Endothelial cell of umbilical vein (primary cell): ENCODE results near the gene ZSWIM5. TPM values are rescaled to one million over a fixed set of nuclear protein-coding genes. Genes with fewer than 3 reads are reported as not detected.

Experiments used
- BruUV-seq: library from RNA; stranded (reverse); fragments of 400-500 nt; replicated peaks from 2 replicates; lab custom pipeline; 2021; lab: Mats Ljungman, UMichigan
- CTCF ChIA-PET: fragments of 300-600, 350-600 bp; sonication (Branson Sonifier 250); formaldehyde crosslinking; loops from one replicate; lab custom pipeline; 2021; ENCODE audit warnings: antibody characterized with exemption, inconsistent platforms; lab: Charles Lee
- POLR2A ChIA-PET: fragments of 300-600, 350-600 bp; sonication (Branson Sonifier 250); formaldehyde crosslinking; loops from one replicate; lab custom pipeline; 2021; ENCODE audit warnings: antibody characterized with exemption, inconsistent platforms; lab: Charles Lee
- DNase-seq: peaks from one replicate; pipeline ENCODE4 v3.0.0-alpha.2; 2011; ENCODE audit warnings: low read depth, low spot score
- FAIRE-seq: peaks from 2 replicates; lab custom pipeline; 2011; peaks lifted over from hg19 to GRCh38; lab: Jason Lieb, UNC
- H2AFZ ChIP-seq: 2 replicates; pipeline ENCODE4 v1.6.0; 2012; ENCODE audit warnings: low read depth, low read length, control low read depth, inconsistent platforms
- H3K27ac ChIP-seq: 2 replicates; pipeline ENCODE4 v1.5.1; 2011; ENCODE audit warnings: low read depth, mild to moderate bottlenecking, control low read depth, low read length, moderate library complexity; ENCODE audit not compliant: insufficient read depth
- H3K27me3 ChIP-seq, 2 experiments: 2 replicates each; pipeline versions ENCODE4 v1.6.0 to v1.6.1; 2011; ENCODE audit warnings: low read length in 2 of 2, mixed read lengths in 1 of 2; ENCODE audit not compliant: control insufficient read depth in 2 of 2, insufficient read depth in 2 of 2
- H3K36me3 ChIP-seq, 2 experiments: 2 replicates in 1 of 2; 3 replicates in 1 of 2; pipeline ENCODE4 v1.5.1; 2011; ENCODE audit warnings: low read length in 2 of 2, mild to moderate bottlenecking in 1 of 2, moderate library complexity in 1 of 2; ENCODE audit not compliant: control insufficient read depth in 2 of 2, insufficient read depth in 2 of 2; ENCODE audit errors: extremely low read depth in 1 of 2
- H3K4me1 ChIP-seq: 3 replicates; pipeline ENCODE4 v1.5.1; 2011; ENCODE audit warnings: mild to moderate bottlenecking, low read length; ENCODE audit not compliant: control insufficient read depth, insufficient read depth; ENCODE audit errors: extremely low read depth
- H3K4me2 ChIP-seq: 2 replicates; pipeline ENCODE4 v1.6.1; 2011; ENCODE audit warnings: low read length, control low read depth, mixed read lengths; ENCODE audit not compliant: insufficient read depth
- H3K4me3 ChIP-seq, 3 experiments: fragments of 200-600 bp in 1 of 3; sonication (generic), shearing (Covaris generic) in 1 of 3; replicated peaks in 1 of 3; 2 replicates each; pipeline ENCODE4 v1.5.1; 2011 to 2016; ENCODE audit warnings: control low read depth in 3 of 3, low read length in 3 of 3, mild to moderate bottlenecking in 2 of 3, inconsistent platforms in 1 of 3, low read depth in 1 of 3, moderate library complexity in 1 of 3; ENCODE audit not compliant: insufficient read depth in 1 of 3
- H3K79me2 ChIP-seq: 2 replicates; pipeline ENCODE4 v1.6.0; 2012; ENCODE audit warnings: low read length, inconsistent platforms; ENCODE audit not compliant: control insufficient read depth, insufficient read depth
- H3K9ac ChIP-seq: replicated peaks from 2 replicates; pipeline ENCODE3; 2011; ENCODE audit warnings: low read length, control low read depth; ENCODE audit not compliant: insufficient read depth; ENCODE audit errors: extremely low read depth
- H3K9me1 ChIP-seq: replicated peaks from 3 replicates; pipeline ENCODE4 v1.6.0; 2011; ENCODE audit warnings: mild to moderate bottlenecking, low read length; ENCODE audit not compliant: control insufficient read depth, insufficient read depth; ENCODE audit errors: extremely low read depth
- H3K9me3 ChIP-seq: replicated peaks from 2 replicates; pipeline ENCODE4 v1.5.1; 2012; ENCODE audit warnings: low read length, inconsistent platforms; ENCODE audit not compliant: control insufficient read depth, insufficient read depth
- H4K20me1 ChIP-seq: replicated peaks from 2 replicates; pipeline ENCODE3; 2011; ENCODE audit warnings: mild to moderate bottlenecking, low read length; ENCODE audit not compliant: control insufficient read depth, insufficient read depth; ENCODE audit errors: extremely low read depth
- EZH2 ChIP-seq: IDR thresholded peaks from 2 replicates; pipeline ENCODE4 v1.6.1; 2012; ENCODE audit warnings: borderline replicate concordance, low read depth, mild to moderate bottlenecking, moderate library complexity, low read length, inconsistent platforms; ENCODE audit not compliant: severe bottlenecking
- FOS ChIP-seq: IDR thresholded peaks from 2 replicates; pipeline ENCODE4 v1.6.1; 2011; ENCODE audit warnings: mild to moderate bottlenecking, low read length, moderate library complexity, borderline replicate concordance; ENCODE audit not compliant: insufficient read depth
- GATA2 ChIP-seq: IDR thresholded peaks from 2 replicates; pipeline ENCODE4 v1.7.0; 2011; ENCODE audit warnings: low read depth, mild to moderate bottlenecking, moderate library complexity, mixed read lengths, low read length; ENCODE audit not compliant: insufficient read length, insufficient read depth
- JUN ChIP-seq: IDR thresholded peaks from 2 replicates; pipeline ENCODE4 v1.6.1; 2011; ENCODE audit warnings: borderline replicate concordance, low read depth; ENCODE audit not compliant: insufficient read length, insufficient read depth
- MYC ChIP-seq: IDR thresholded peaks from one replicate; pipeline ENCODE4 v1.6.1; 2011; ENCODE audit warnings: mild to moderate bottlenecking, low read depth, low read length
- POLR2A ChIP-seq: IDR thresholded peaks from 2 replicates; pipeline ENCODE4 v1.6.1; 2012; ENCODE audit warnings: low read depth, mild to moderate bottlenecking, control low read depth, low read length
- POLR2AphosphoS5 ChIP-seq: IDR thresholded peaks from 2 replicates; pipeline ENCODE4 v1.6.1; 2012; ENCODE audit warnings: low read depth, mild to moderate bottlenecking, control low read depth, low read length, moderate library complexity; ENCODE audit not compliant: insufficient read depth
- dilution Hi-C: fragments of 300-500 bp; cut with MboI; formaldehyde crosslinking; loops from one replicate; pipeline ENCODE4 v1.15.0; 2019; ENCODE audit warnings: low sequenced_read_pairs; ENCODE audit not compliant: extremely low pct_ligation_motif_present
- intact Hi-C: fragments of 100-400 bp; cut with micrococcal nuclease; formaldehyde crosslinking; loops from one replicate; pipeline ENCODE4 v1.10.0; 2022
- polyA plus RNA-seq, 4 experiments: library from polyadenylated mRNA; depleted of rRNA in 3 of 4; stranded (reverse) in 3 of 4; unstranded in 1 of 4; fragments of >200 nt; gene quantifications; 2 replicates each; pipeline versions ENCODE4 v1.2.1 to v1.2.3, GENCODE V29; 2011 to 2012; ENCODE audit warnings: missing spikeins in 1 of 4
- total RNA-seq: library from RNA; stranded (reverse); gene quantifications from 2 replicates; pipeline ENCODE4 v1.2.3, GENCODE V29; 2021
- TF ChIP-seq, protein P1 (sequence below), 2 donors: IDR thresholded peaks; 1 replicate in 1 of 2; 2 replicates in 1 of 2; pipeline ENCODE4 v1.5.1; 2011; ENCODE audit warnings: low read length in 2 of 2, mild to moderate bottlenecking in 2 of 2, moderate library complexity in 2 of 2, control low read depth in 1 of 2, inconsistent platforms in 1 of 2, low read depth in 1 of 2; ENCODE audit not compliant: insufficient read depth in 1 of 2; ENCODE audit errors: extremely low read depth in 1 of 2
- TF ChIP-seq, protein P2 (sequence below): IDR thresholded peaks from 2 replicates; pipeline ENCODE4 v1.6.1; 2011; ENCODE audit not compliant: insufficient read depth, insufficient read length

Gene ZSWIM5
- total and polyA plus RNA-seq, 2 donors (not counting 3 experiments of a cell fraction or from before 2014, with no cell fraction given), result 1.6 to 4.3 TPM

DNA sequence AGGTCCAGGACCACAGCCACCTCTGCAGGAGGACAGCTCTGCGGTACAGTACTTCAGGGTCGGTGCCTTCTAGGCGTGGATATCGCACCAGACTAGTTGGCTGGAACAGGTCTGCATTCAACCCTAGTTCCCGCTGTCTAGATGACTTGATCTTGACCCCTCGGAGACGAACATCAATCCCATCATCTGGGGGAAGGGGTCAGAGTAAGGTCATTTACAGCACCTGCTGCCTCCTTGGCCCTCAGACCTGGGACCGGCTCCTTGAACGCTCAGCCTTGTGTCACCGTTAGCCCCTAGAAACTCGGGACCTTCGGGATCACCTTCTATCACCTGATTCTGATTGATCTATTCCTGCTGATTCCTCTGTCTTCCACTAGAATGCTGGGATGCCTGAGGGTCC lies 197.9 kb downstream of the ZSWIM5 start:
- POLR2A ChIA-PET, result no interaction called here

More for the DNA sequence above, 197.9 kb downstream of the ZSWIM5 start:
- Histone ChIP-seq H3K9me1 (no peaks in the 10 kb centered on the region), H3K4me3 (no peak overlapping the region), H3K9ac (no peak overlapping the region), H3K9me3 (no peaks in the 10 kb centered on the region), H3K27ac (no peak overlapping the region), H3K79me2 (peaks cover 22% of the 10 kb centered on the region), H3K27me3 (no peaks in the 10 kb centered on the region), H2AFZ (no peak overlapping the region), H3K36me3 (peaks cover 17 to 55% of the 10 kb centered on the region in 2 experiments), H3K4me1 (peaks cover 23% of the 10 kb centered on the region), H3K4me2 (no peak overlapping the region), H4K20me1 (no peaks in the 10 kb centered on the region)
- TF ChIP-seq POLR2AphosphoS5 (no peak), FOS (no peak), POLR2A (no peak), JUN (no peak), GATA2 (no peak), MYC (no peak), EZH2 (no peak)
- TF ChIP-seq, protein P1, sequence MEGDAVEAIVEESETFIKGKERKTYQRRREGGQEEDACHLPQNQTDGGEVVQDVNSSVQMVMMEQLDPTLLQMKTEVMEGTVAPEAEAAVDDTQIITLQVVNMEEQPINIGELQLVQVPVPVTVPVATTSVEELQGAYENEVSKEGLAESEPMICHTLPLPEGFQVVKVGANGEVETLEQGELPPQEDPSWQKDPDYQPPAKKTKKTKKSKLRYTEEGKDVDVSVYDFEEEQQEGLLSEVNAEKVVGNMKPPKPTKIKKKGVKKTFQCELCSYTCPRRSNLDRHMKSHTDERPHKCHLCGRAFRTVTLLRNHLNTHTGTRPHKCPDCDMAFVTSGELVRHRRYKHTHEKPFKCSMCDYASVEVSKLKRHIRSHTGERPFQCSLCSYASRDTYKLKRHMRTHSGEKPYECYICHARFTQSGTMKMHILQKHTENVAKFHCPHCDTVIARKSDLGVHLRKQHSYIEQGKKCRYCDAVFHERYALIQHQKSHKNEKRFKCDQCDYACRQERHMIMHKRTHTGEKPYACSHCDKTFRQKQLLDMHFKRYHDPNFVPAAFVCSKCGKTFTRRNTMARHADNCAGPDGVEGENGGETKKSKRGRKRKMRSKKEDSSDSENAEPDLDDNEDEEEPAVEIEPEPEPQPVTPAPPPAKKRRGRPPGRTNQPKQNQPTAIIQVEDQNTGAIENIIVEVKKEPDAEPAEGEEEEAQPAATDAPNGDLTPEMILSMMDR (IDR thresholded peaks at IDR 0.05; ENCODE audit: extremely low read depth in 1 of 2, insufficient read depth in 1 of 2, low read depth in 1 of 2, low read length in 2 of 2), result no peak
- TF ChIP-seq, protein P2, sequence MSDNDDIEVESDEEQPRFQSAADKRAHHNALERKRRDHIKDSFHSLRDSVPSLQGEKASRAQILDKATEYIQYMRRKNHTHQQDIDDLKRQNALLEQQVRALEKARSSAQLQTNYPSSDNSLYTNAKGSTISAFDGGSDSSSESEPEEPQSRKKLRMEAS, result no peak
- DNase-seq (no peak), FAIRE-seq (no peak)
- CTCF ChIA-PET, result no interaction called here
- dilution Hi-C loops (no loop called here), intact Hi-C loops (no loop called here)
- BruUV-seq, result no TSS peak
